Measurements from ENCODE around the gene MRPL23. TPM values are rescaled to one million over a fixed set of nuclear protein-coding genes. Genes with fewer than 3 reads are reported as not detected.

MRPL23 gene
- total and polyA plus RNA-seq, 2 experiments from 2014 or later: 54.0 to 54.8 TPM

GRCh38 chr11:1906181-1906580 is 41.0 kb upstream of the MRPL23 start:
- WGBS (ENCODE audit: low lambda C conversion rate, missing lambda C conversion rate): 40% methylated on average over 5 of the region's 5 CpGs
- no peaks in the 10 kb centered on the region for H4K20me1 ChIP-seq (ENCODE audit: insufficient read depth, poor library complexity, severe bottlenecking)
- H3K4me2 ChIP-seq: no peak overlapping the region
- no peaks in the 10 kb centered on the region for H3K9me3 ChIP-seq (ENCODE audit: low read depth)
- DNase-seq (ENCODE audit: low spot score): no peak
- peaks cover 23% of the 10 kb centered on the region for H3K4me1 ChIP-seq (ENCODE audit: insufficient read depth)
- TF ChIP-seq EZH2phosphoT487 (IDR thresholded peaks at IDR 0.05; ENCODE audit: low read depth, severe bottlenecking, unreplicated experiment): no peak
- no peak for TF ChIP-seq EZH2 (IDR thresholded peaks at IDR 0.05; ENCODE audit: borderline replicate concordance)
- TF ChIP-seq, protein P1, sequence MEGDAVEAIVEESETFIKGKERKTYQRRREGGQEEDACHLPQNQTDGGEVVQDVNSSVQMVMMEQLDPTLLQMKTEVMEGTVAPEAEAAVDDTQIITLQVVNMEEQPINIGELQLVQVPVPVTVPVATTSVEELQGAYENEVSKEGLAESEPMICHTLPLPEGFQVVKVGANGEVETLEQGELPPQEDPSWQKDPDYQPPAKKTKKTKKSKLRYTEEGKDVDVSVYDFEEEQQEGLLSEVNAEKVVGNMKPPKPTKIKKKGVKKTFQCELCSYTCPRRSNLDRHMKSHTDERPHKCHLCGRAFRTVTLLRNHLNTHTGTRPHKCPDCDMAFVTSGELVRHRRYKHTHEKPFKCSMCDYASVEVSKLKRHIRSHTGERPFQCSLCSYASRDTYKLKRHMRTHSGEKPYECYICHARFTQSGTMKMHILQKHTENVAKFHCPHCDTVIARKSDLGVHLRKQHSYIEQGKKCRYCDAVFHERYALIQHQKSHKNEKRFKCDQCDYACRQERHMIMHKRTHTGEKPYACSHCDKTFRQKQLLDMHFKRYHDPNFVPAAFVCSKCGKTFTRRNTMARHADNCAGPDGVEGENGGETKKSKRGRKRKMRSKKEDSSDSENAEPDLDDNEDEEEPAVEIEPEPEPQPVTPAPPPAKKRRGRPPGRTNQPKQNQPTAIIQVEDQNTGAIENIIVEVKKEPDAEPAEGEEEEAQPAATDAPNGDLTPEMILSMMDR (IDR thresholded peaks at IDR 0.05; ENCODE audit: poor library complexity): no peak
- no peaks in the 10 kb centered on the region for H3K79me2 ChIP-seq
- H3K9me2 ChIP-seq (replicated peaks; ENCODE audit: insufficient read depth): no peaks in the 10 kb centered on the region
- H2AFZ ChIP-seq: no peak overlapping the region
- no peaks in the 10 kb centered on the region for H3K27me3 ChIP-seq
- peak overlapping the region; percentile 86 for H3K27ac ChIP-seq
- H3K4me3 ChIP-seq: no peak overlapping the region
- H3K36me3 ChIP-seq (replicated peaks; ENCODE audit: insufficient read depth, low read depth): no peaks in the 10 kb centered on the region

- Histone ChIP-seq H2AFZ (peak overlapping the region; percentile 28), H3K4me3 (no peak overlapping the region), H3K4me2 (no peak overlapping the region), H3K9me2 (replicated peaks; ENCODE audit: insufficient read depth) (no peaks in the 10 kb centered on the region), H4K20me1 (ENCODE audit: insufficient read depth, poor library complexity, severe bottlenecking) (no peaks in the 10 kb centered on the region), H3K79me2 (no peaks in the 10 kb centered on the region), H3K27ac (peak overlapping the region; percentile 86), H3K4me1 (ENCODE audit: insufficient read depth) (peaks cover 23% of the 10 kb centered on the region), H3K36me3 (replicated peaks; ENCODE audit: insufficient read depth, low read depth) (no peaks in the 10 kb centered on the region), H3K27me3 (no peaks in the 10 kb centered on the region), H3K9me3 (ENCODE audit: low read depth) (no peaks in the 10 kb centered on the region)
- TF ChIP-seq, protein P1 (IDR thresholded peaks at IDR 0.05; ENCODE audit: poor library complexity): no peak
- TF ChIP-seq EZH2phosphoT487 (IDR thresholded peaks at IDR 0.05; ENCODE audit: low read depth, severe bottlenecking, unreplicated experiment) (no peak), EZH2 (IDR thresholded peaks at IDR 0.05; ENCODE audit: borderline replicate concordance) (no peak)
- WGBS (ENCODE audit: low lambda C conversion rate, missing lambda C conversion rate): 57% methylated on average over 14 of the region's 14 CpGs
- no peak for DNase-seq (ENCODE audit: low spot score)
These were observed 40.3 kb upstream of the MRPL23 start for GRCh38 chr11:1906611-1907423.

DNA sequence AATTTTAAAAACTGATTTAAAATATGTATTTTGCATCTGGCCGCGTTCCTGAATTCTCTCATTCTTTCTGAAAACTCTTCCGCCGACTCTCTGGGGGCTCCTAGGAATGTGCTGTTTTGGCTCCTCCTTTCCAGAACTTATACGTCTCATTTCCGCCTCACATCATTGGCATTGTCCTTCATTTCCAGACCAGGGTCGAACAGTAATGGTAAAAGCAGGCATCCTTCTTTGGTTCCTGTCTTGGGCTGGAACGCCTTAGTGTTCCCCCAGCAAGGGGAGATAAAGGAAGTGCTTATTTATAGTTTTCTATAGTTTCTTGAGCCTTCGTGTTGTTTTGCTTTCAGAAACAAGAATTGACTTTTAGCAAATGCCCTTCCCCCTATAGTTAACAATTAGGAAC is 38.5 kb upstream of the MRPL23 start:
- H3K9me3 ChIP-seq (ENCODE audit: low read depth): no peaks in the 10 kb centered on the region
- no peak for DNase-seq (ENCODE audit: low spot score)
- no peak overlapping the region for H2AFZ ChIP-seq
- H3K4me3 ChIP-seq: no peak overlapping the region
- H3K9me2 ChIP-seq (replicated peaks; ENCODE audit: insufficient read depth): no peaks in the 10 kb centered on the region
- peak overlapping the region; percentile 86 for H3K27ac ChIP-seq
- H3K4me2 ChIP-seq: peak overlapping the region; percentile 44
- TF ChIP-seq, protein P1 (IDR thresholded peaks at IDR 0.05; ENCODE audit: poor library complexity): no peak
- no peak for TF ChIP-seq EZH2 (IDR thresholded peaks at IDR 0.05; ENCODE audit: borderline replicate concordance)
- no peak for TF ChIP-seq EZH2phosphoT487 (IDR thresholded peaks at IDR 0.05; ENCODE audit: low read depth, severe bottlenecking, unreplicated experiment)
- H3K79me2 ChIP-seq: no peaks in the 10 kb centered on the region
- H3K4me1 ChIP-seq (ENCODE audit: insufficient read depth): peaks cover 23% of the 10 kb centered on the region
- 59% methylated on average over 9 of the region's 9 CpGs for WGBS (ENCODE audit: low lambda C conversion rate, missing lambda C conversion rate)
- H4K20me1 ChIP-seq (ENCODE audit: insufficient read depth, poor library complexity, severe bottlenecking): no peaks in the 10 kb centered on the region
- H3K36me3 ChIP-seq (replicated peaks; ENCODE audit: insufficient read depth, low read depth): no peaks in the 10 kb centered on the region
- H3K27me3 ChIP-seq: no peaks in the 10 kb centered on the region

Measured in hepatocyte (in vitro differentiated cells).